ENCODE data around the gene ZBTB16. TPM values are rescaled to one million over a fixed set of nuclear protein-coding genes. Genes with fewer than 3 reads are reported as not detected.
A peak's percentile ranks its signal among the peaks of the same experiment; 100 is the strongest.

ZBTB16 gene
- total RNA-seq, 1 experiment from 2014 or later = 0.21 TPM

- TF ChIP-seq CTCF (IDR thresholded peaks at IDR 0.05) (no peak), POLR2AphosphoS5 (IDR thresholded peaks at IDR 0.05; ENCODE audit: low read depth, low read length) (no peak), SIN3A (IDR thresholded peaks at IDR 0.05; ENCODE audit: borderline replicate concordance, insufficient read depth, low read depth, low read length) (no peak), TCF7L2 (IDR thresholded peaks at IDR 0.05; ENCODE audit: low read depth, low read length) (no peak), REST (IDR thresholded peaks at IDR 0.05; ENCODE audit: insufficient read depth in 1 of 2, low read depth in 2 of 2, low read length in 1 of 2) (no peak)
- Histone ChIP-seq H3K9me3 (ENCODE audit: control insufficient read depth, insufficient read depth, low read depth, low read length) (no peaks in the 10 kb centered on the region), H3K36me3 (ENCODE audit: control insufficient read depth, insufficient read depth, low read length) (no peaks in the 10 kb centered on the region), H3K4me3 (ENCODE audit: low read depth in 2 of 2, low read length in 2 of 2) (no peak overlapping the region), H3K27me3 (ENCODE audit: control insufficient read depth, insufficient read depth, low read length) (peaks cover 8% of the 10 kb centered on the region; the same call in 1 of the 2 replicates), H3K4me1 (ENCODE audit: control insufficient read depth, insufficient read depth, low read length) (no peaks in the 10 kb centered on the region), H3K27ac (ENCODE audit: low read length) (no peak overlapping the region)
- no peak for DNase-seq (ENCODE audit: low read depth, low spot score)
- ATAC-seq = no peak
- CTCF ChIA-PET = no interaction called here
- in situ Hi-C loops (cut with HindIII; ENCODE audit: low pct_unique_long_range_greater_than_20kb, low sequenced_read_pairs) = no loop called here
- BruUV-seq (replicated peaks) = no TSS peak
- intact Hi-C loops (cut with micrococcal nuclease; ENCODE audit: unreplicated experiment) = no loop called here
- POLR2A ChIA-PET = interaction anchor here (1.0 kb wide), 1 partner anchor 11 kb away, joined by 3 read pairs; no protein-coding TSS in a partner anchor
Measured at GRCh38 chr11:114279792-114280546, 220.5 kb downstream of the ZBTB16 start.

- ATAC-seq (peak; percentile 60), DNase-seq (ENCODE audit: low read depth, low spot score) (no peak)
- Histone ChIP-seq H3K36me3 (ENCODE audit: control insufficient read depth, insufficient read depth, low read length) (no peaks in the 10 kb centered on the region), H3K27me3 (ENCODE audit: control insufficient read depth, insufficient read depth, low read length) (peaks cover 3% of the 10 kb centered on the region; the same call in 1 of the 2 replicates), H3K4me3 (ENCODE audit: low read depth in 2 of 2, low read length in 2 of 2) (no peak overlapping the region), H3K4me1 (ENCODE audit: control insufficient read depth, insufficient read depth, low read length) (no peaks in the 10 kb centered on the region), H3K9me3 (ENCODE audit: control insufficient read depth, insufficient read depth, low read depth, low read length) (no peaks in the 10 kb centered on the region), H3K27ac (ENCODE audit: low read length) (no peak overlapping the region)
- POLR2A ChIA-PET = interaction anchor here (1.0 kb wide), 1 partner anchor 10 kb away, joined by 3 read pairs; no protein-coding TSS in a partner anchor
- in situ Hi-C loops (cut with HindIII; ENCODE audit: low pct_unique_long_range_greater_than_20kb, low sequenced_read_pairs) = no loop called here
- TF ChIP-seq REST (IDR thresholded peaks at IDR 0.05; ENCODE audit: insufficient read depth in 1 of 2, low read depth in 2 of 2, low read length in 1 of 2) (no peak), CTCF (IDR thresholded peaks at IDR 0.05) (peak; percentile 72)
- intact Hi-C loops (cut with micrococcal nuclease; ENCODE audit: unreplicated experiment) = no loop called here
- BruUV-seq (replicated peaks) = no TSS peak
- CTCF ChIA-PET = interaction anchor here (1.0 kb wide), 1 partner anchor 59 kb away, joined by 3 read pairs; no protein-coding TSS in a partner anchor
Measured at GRCh38 chr11:114280696-114281095, 221.2 kb downstream of the ZBTB16 start.

Data from Panc1 (cell line).